HG02870 (cell line): ENCODE results near the gene ATXN7L1.
"Not testable (repeated sequence)": the region's sequence is repeated elsewhere in the genome, so short reads cannot be mapped to it uniquely, and the experiment has no call there.

ENCODE experiments used
- ATAC-seq: cut with Tn5 transposase; IDR thresholded peaks from one replicate; pipeline ENCODE4 v1.9.1; 2021; ENCODE audit warnings: mild to moderate bottlenecking, moderate library complexity; ENCODE audit not compliant: unreplicated experiment

Gene ATXN7L1

DNA sequence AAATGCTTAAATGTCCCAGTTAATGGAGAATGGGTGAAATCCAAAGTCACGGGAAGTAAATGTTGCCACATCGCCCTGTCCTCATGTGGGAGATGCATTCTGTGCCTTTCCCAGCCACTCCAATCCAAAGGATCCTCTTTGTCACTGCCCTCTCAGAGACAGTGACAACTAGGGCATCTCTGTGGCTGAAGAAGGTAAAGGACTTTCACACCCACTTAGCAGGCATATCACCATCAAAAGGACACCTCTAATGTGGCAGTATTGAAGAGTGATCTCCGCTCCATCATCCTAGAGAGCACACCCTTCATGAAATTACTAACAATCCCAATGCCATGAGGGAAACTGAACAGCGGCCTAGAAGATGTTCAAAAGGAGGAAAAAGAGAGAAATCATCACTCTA, 13.6 kb downstream of the ATXN7L1 start:
- no peak for ATAC-seq

DNA sequence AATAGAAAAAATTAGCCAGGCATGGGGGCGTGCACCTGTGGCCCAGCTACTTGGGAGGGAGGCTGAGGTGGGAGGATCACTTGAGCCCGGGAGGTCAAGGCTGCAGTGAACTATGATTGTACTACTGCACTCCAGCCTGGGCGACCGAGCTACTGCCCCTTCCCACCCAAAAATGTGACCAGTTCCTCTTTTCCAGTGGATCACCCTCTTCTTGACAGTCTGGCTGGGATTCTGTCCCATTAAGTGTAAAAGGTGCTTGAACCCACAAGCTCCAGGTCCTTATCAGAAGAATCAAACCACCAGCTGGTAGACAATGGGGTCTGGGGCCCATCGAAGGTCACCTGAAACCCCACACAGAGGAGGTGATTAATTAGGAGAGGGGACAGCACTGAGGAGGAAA, 14.1 kb downstream of the ATXN7L1 start:
- ATAC-seq = no peak

- no peak for ATAC-seq
Observed at GRCh38 chr7:105861224-105861623, 15.2 kb downstream of the ATXN7L1 start.

DNA sequence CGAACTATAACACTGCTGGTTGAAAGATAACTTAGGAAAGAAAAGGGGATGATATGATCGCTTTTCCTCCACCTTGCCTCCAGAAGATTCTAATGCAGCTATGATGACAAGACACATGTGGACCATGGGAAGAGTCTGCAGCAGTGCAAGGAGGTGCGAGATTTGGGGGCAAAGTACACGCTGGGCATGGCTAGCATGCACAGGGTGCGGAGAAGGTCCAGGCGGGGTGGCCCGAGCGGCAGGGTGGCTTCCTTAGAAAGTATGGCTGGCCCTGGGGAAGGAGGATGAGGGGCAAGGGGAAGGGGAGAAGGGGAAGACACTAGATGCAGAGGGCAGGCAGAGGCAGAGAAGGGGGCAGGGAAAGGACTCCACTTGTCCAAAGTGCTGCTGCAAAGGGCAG, 15.6 kb downstream of the ATXN7L1 start:
- no peak for ATAC-seq

DNA sequence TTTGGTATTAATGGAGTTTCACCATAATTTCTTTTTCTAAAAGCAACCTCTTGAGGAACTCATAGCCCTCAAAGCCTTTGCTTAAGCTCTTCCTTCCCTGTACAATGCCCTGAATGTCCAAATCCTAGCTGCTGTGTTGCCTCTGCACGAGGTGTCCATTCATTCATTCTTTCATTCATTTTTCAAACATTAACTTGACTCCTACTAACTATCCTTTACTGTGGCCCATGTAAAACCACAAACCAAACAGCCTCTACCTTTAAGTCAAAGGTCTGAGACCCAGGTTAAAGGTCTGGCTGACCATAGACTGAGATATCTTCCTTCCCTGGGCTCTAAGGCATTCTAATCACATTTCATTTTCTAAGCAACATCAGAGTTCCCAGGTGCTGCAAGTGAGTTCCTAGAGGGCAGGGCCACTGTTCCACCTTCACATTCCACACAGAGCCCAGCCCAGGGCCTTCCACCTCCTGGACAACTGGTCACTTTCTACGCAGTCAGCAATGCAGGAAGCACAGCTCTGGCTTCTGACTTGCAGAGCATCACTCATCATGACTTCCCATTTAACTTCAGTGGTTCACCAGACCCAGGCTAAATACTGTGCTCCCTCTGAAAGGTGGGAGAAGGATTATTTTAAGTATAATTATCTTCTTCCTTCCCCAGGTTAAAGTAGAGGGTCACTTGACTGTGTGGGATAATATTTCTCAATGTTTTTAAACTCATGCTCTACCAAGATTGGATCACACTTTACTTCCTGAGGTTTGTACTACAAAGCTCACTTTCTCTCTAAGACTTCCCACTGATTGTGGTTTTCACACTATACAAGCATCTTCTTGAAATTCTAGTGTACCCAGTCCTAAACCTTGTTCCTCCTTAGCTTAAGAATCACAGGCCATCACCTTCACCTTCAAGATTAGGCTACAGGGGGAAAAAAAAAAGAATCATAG, 19.1 kb downstream of the ATXN7L1 start:
- ATAC-seq = no peak

GRCh38 chr7:105854498-105854897, 21.9 kb downstream of the ATXN7L1 start:
- ATAC-seq = no peak

- ATAC-seq = no peak
Observed at GRCh38 chr7:105853931-105854419, 22.4 kb downstream of the ATXN7L1 start.

DNA sequence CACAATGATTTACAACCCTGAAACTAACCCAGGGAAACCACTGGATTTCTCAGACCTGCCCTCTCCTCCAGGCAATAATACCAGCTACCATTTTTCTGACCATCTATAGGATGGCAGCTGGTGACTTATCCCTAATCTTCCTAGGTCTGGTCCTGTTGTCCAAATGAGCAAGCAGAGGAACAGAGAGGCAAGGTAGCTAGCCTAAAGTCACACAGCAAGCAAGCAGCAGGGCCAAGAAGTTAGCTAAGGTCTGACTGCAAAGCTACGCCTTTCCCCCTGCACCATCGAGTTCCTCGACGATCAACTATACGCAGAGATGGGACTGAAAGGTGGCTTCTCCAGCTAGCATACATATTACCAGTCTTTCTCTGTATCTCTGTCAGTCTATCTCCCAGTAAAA, 25.3 kb downstream of the ATXN7L1 start:
- no peak for ATAC-seq

GRCh38 chr7:105849122-105849855, 27.1 kb downstream of the ATXN7L1 start:
- ATAC-seq = no peak

GRCh38 chr7:105846404-105846803, 30.0 kb downstream of the ATXN7L1 start:
- no peak for ATAC-seq

GRCh38 chr7:105844681-105845080, 31.7 kb downstream of the ATXN7L1 start:
- ATAC-seq = not testable (repeated sequence)

DNA sequence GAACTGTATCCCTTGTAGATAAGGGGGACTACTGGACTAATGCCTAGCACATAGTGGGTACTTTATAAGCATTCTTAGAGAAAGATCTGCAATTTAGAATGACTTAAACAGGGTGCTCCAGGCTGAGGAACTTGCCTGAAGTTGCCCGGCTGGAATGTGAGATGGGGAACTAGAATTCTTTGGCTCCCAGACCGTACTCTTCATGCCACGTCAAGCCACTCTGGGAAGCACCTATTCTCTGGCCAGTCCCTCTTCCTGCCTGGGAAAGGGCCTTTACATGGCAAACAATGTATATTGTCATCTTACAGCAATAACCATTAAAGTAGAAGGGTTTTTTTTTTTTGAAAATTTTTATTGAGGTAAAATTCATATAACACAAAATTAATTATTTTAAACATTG, 34.5 kb downstream of the ATXN7L1 start:
- no peak for ATAC-seq

DNA sequence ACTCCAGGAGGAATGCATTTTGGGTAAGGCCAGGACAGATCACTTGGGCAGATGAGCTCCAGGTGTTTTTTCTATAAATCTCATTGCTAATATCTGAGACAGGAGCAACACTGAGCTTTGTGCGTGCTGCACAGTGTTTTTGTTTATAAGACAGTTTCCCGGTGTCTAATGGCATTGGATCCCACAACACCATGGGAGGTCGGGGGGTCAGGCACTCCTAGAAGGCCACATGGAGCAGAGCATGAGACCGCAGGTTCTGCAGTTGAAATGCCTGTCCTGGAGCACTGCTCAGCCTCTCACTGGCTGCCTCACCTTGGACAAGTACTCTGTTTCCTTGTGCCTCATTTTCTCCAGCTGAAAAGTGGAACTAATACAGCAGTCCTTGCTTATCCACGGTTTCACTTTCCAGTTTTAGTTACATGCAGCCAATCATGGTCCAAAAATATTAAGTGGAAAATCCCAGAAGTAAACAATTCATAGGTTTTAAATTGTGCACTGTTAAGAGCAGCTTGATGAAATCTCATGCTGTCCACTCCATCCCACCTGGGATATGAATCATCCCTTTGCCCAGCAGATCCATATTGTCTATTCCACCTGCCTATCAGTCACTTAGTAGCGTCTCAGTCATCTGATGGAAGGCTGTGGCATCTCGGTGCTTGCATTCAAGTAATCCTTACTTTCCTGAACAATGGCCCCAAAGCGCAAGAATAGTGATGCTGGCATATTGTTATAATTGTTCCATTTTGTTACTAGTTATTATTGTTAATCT, 35.2 kb downstream of the ATXN7L1 start:
- ATAC-seq = no peak

DNA sequence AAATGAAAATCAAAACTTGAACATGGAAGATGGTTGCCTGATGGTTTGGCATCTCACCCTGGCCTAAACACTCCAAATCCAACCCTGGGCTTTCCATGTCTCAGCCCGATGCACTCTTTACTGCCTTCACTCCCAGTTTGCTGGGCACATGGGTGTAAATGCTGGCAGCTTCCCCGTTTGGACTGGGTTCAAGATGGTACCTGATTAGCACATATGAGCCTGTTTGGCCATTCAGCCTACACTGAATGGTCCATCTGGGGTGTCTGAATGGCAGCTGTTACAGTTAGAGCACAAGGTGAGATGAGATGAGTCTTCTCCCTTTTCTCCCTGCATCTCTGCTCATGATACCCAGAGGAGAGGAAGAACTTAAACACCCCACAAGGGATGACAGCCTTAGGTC, 37.1 kb downstream of the ATXN7L1 start:
- no peak for ATAC-seq

GRCh38 chr7:105838627-105839231, 37.7 kb downstream of the ATXN7L1 start:
- ATAC-seq = no peak

GRCh38 chr7:105837765-105838626, 38.4 kb downstream of the ATXN7L1 start:
- no peak for ATAC-seq

GRCh38 chr7:105835441-105835840, 41.0 kb downstream of the ATXN7L1 start:
- no peak for ATAC-seq

DNA sequence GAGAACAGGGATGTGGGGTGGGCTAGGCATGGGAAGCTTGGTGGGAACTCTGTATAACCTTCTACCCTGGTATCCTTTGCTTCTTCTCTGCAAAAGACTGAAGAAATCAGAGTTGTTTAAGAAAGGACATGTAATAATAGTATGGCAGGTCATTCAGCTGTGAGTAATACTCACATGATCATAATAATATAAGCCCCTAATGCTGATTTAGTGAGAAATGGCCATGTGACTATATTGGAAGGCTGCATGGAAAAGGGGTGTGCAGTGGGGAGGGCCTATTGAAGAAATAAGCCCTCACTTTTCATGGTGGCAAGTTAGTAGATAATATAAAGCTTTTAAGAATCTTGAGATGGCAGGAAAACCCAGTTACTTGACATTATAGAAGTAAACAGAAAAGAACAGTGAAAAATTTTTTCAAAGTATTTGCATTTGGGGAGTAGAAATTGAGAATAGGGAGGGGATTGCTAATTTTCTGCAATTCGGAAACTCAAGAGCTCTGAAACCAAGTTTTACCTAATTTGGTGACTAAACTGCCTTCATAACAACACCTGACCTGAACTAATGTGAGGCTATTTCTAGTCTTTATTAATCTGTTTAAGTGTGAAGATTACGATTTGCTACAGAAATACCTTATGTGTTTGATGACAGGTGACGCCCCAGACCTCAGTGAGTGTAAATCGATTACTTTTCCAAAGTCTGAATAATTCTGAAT, 44.4 kb downstream of the ATXN7L1 start:
- no peak for ATAC-seq

DNA sequence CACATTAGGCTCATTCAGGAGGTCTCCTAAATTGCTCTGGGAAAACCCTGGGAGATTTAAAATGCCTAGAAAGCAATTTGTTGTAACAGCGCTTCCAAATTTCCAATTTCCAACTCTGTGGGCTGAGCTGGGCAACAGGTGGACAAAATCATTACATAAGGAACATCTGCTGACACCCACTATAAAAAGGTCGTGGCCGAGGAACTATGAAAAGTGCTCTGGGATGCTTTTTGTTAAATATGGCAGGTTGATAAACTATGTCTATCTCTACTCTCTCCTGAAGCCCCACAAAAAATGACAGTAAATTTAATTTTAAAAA, 45.1 kb downstream of the ATXN7L1 start:
- ATAC-seq = no peak
